ENCODE measurements around the gene SGK1. TPM values are rescaled to one million over a fixed set of nuclear protein-coding genes. Genes with fewer than 3 reads are reported as not detected.

SGK1 gene
- total and polyA plus RNA-seq, 2 donors from 2014 or later: 142 to 324 TPM

- no peak for TF ChIP-seq CTCF (IDR thresholded peaks at IDR 0.05; ENCODE audit: borderline replicate concordance, extremely low read depth, insufficient read depth)
Observed at GRCh38 chr6:134119486-134119885, 198.4 kb downstream of the SGK1 start.

More at GRCh38 chr6:134119486-134119885, 198.4 kb downstream of the SGK1 start:
- FAIRE-seq (no peak), DNase-seq (no peak)
- Histone ChIP-seq H3K36me3 (ENCODE audit: control insufficient read depth in 2 of 3, insufficient read depth in 3 of 3, low read length in 3 of 3) (no peaks in the 10 kb centered on the region), H3K4me3 (ENCODE audit: low read length in 3 of 3) (no peak overlapping the region), H3K9ac (ENCODE audit: low read length in 3 of 3) (no peak overlapping the region), H3K9me3 (ENCODE audit: control insufficient read depth in 2 of 3, insufficient read depth in 1 of 3, low read length in 3 of 3) (no peaks in the 10 kb centered on the region), H3K27ac (ENCODE audit: low read depth in 2 of 2, low read length in 2 of 2) (no peak overlapping the region), H3K4me1 (ENCODE audit: control insufficient read depth in 2 of 3, insufficient read depth in 2 of 3, low read depth in 1 of 3, low read length in 3 of 3) (no peaks in the 10 kb centered on the region), H3K27me3 (ENCODE audit: control insufficient read depth, insufficient read depth, low read length) (no peaks in the 10 kb centered on the region)
- intact Hi-C loops (cut with DNase I): no loop called here

Measured in kidney (tissue), 14 donors.